IMR-90 (cell line): ENCODE data around the gene ADGRG7. TPM values are rescaled to one million over a fixed set of nuclear protein-coding genes. Genes with fewer than 3 reads are reported as not detected.

Experiments used
- ATAC-seq: fragments of 200-7000 bp; cut with Tn5 transposase; 2 replicates; pipeline ENCODE4 v1.9.1; 2020; ENCODE audit warnings: low read depth, mild to moderate bottlenecking, moderate library complexity
- BruUV-seq: library from RNA; stranded (reverse); fragments of 400-500 nt; replicated peaks from 2 replicates; lab custom pipeline; 2021; lab: Mats Ljungman, UMichigan
- CTCF ChIA-PET: fragments of 300-600 bp; formaldehyde crosslinking; extraction: SDS; loops from one replicate; lab custom pipeline; 2021; ENCODE audit warnings: antibody characterized with exemption; lab: Yijun Ruan, JAX
- POLR2A ChIA-PET: fragments of 300-600 bp; sonication (Branson Sonifier 250); formaldehyde crosslinking; loops from one replicate; lab custom pipeline; 2022; ENCODE audit warnings: antibody characterized with exemption; ENCODE audit not compliant: unreplicated experiment; lab: Charles Lee
- DNase-seq: peaks from one replicate; pipeline ENCODE4 v3.0.0; 2013
- H2AFZ ChIP-seq: replicated peaks from 2 replicates; pipeline ENCODE3; 2013; ENCODE audit warnings: low read length, mild to moderate bottlenecking; ENCODE audit not compliant: poor library complexity
- H2AK5ac ChIP-seq: 2 replicates; pipeline ENCODE4 v1.6.1; 2013; ENCODE audit warnings: low read depth, low read length, inconsistent platforms
- H2AK9ac ChIP-seq: replicated peaks from 2 replicates; pipeline ENCODE3; 2013; ENCODE audit warnings: mild to moderate bottlenecking, low read depth, low read length, moderate library complexity; ENCODE audit not compliant: poor library complexity
- H2BK120ac ChIP-seq: 2 replicates; pipeline ENCODE4 v1.6.1; 2013; ENCODE audit warnings: low read depth, low read length, inconsistent platforms
- H2BK15ac ChIP-seq: 3 replicates; pipeline ENCODE4 v1.6.1; 2013; ENCODE audit warnings: low read depth, low read length, inconsistent platforms
- H2BK20ac ChIP-seq: 2 replicates; pipeline ENCODE4 v1.6.1; 2013; ENCODE audit warnings: low read depth, mild to moderate bottlenecking, inconsistent platforms, low read length, moderate library complexity
- H2BK5ac ChIP-seq: 2 replicates; pipeline ENCODE4 v1.6.1; 2013; ENCODE audit warnings: mild to moderate bottlenecking, low read depth, low read length, inconsistent platforms; ENCODE audit not compliant: poor library complexity, severe bottlenecking
- H3K14ac ChIP-seq: replicated peaks from 2 replicates; pipeline ENCODE4 v1.6.1; 2013; ENCODE audit warnings: low read depth, low read length, inconsistent platforms
- H3K18ac ChIP-seq: 2 replicates; pipeline ENCODE4 v1.6.1; 2013; ENCODE audit warnings: low read depth, low read length, control low read depth
- H3K23ac ChIP-seq: 2 replicates; pipeline ENCODE4 v1.6.1; 2013; ENCODE audit warnings: low read depth, low read length, inconsistent platforms
- H3K27ac ChIP-seq: 2 replicates; pipeline ENCODE4 v1.5.1; 2013; ENCODE audit warnings: mild to moderate bottlenecking, control low read depth, low read length; ENCODE audit not compliant: insufficient read depth
- H3K27me3 ChIP-seq: 2 replicates; pipeline ENCODE4 v1.6.1; 2013; ENCODE audit warnings: low read length; ENCODE audit not compliant: control insufficient read depth, insufficient read depth
- H3K36me3 ChIP-seq: 2 replicates; pipeline ENCODE4 v1.6.1; 2013; ENCODE audit warnings: low read length, mixed read lengths; ENCODE audit not compliant: control insufficient read depth, insufficient read depth
- H3K4ac ChIP-seq: 2 replicates; pipeline ENCODE4 v1.6.1; 2013; ENCODE audit warnings: low read depth, low read length, inconsistent platforms
- H3K4me1 ChIP-seq: 2 replicates; pipeline ENCODE4 v1.6.1; 2013; ENCODE audit warnings: low read length, mixed read lengths; ENCODE audit not compliant: control insufficient read depth, insufficient read depth
- H3K4me2 ChIP-seq: 2 replicates; pipeline ENCODE4 v1.6.1; 2013; ENCODE audit warnings: low read depth, mild to moderate bottlenecking, control low read depth, low read length, moderate library complexity
- H3K4me3 ChIP-seq: 2 replicates; pipeline ENCODE4 v1.5.1; 2013; ENCODE audit warnings: low read depth, mild to moderate bottlenecking, control low read depth, low read length, moderate library complexity; ENCODE audit not compliant: insufficient read depth
- H3K56ac ChIP-seq: 2 replicates; pipeline ENCODE4 v1.6.1; 2013; ENCODE audit warnings: low read length, inconsistent platforms; ENCODE audit not compliant: insufficient read depth; ENCODE audit errors: extremely low read depth
- H3K79me1 ChIP-seq, 2 experiments: 2 replicates each; pipeline ENCODE4 v1.6.1; 2013; ENCODE audit warnings: low read length in 2 of 2, inconsistent platforms in 1 of 2, low read depth in 1 of 2
- H3K9ac ChIP-seq: 2 replicates; pipeline ENCODE4 v1.6.1; 2013; ENCODE audit warnings: low read depth, low read length, control low read depth
- H3K9me1 ChIP-seq: 2 replicates; pipeline ENCODE4 v1.6.1; 2013; ENCODE audit warnings: low read length, inconsistent platforms; ENCODE audit not compliant: insufficient read depth
- H3K9me3 ChIP-seq: 2 replicates; pipeline ENCODE4 v1.6.1; 2013; ENCODE audit warnings: low read length; ENCODE audit not compliant: control insufficient read depth, insufficient read depth
- H4K20me1 ChIP-seq: 2 replicates; pipeline ENCODE4 v1.6.1; 2013; ENCODE audit warnings: low read length, inconsistent platforms; ENCODE audit not compliant: insufficient read depth
- H4K5ac ChIP-seq: 2 replicates; pipeline ENCODE4 v1.6.1; 2013; ENCODE audit warnings: mild to moderate bottlenecking, low read depth, low read length, control low read depth
- H4K8ac ChIP-seq, 2 experiments: 2 replicates each; pipeline ENCODE4 v1.6.1; 2013; ENCODE audit warnings: low read depth in 2 of 2, low read length in 2 of 2, control low read depth in 1 of 2, inconsistent platforms in 1 of 2
- H4K91ac ChIP-seq: 2 replicates; pipeline ENCODE4 v1.6.1; 2013; ENCODE audit warnings: low read depth, low read length, inconsistent platforms; ENCODE audit not compliant: insufficient read depth
- CEBPB ChIP-seq: IDR thresholded peaks from 2 replicates; pipeline ENCODE4 v1.6.1; 2012; ENCODE audit warnings: low read depth, low read length, improper control_type of control experiment
- CHD1 ChIP-seq: IDR thresholded peaks from 2 replicates; pipeline ENCODE4 v1.6.1; 2012; ENCODE audit warnings: low read depth, low read length, improper control_type of control experiment
- CTCF ChIP-seq: conservative IDR thresholded peaks from 2 replicates; pipeline ENCODE4 v1.5.1; 2012; ENCODE audit warnings: mild to moderate bottlenecking, low read depth, low read length, improper control_type of control experiment
- ELK1 ChIP-seq: fragments of 150-350 bp; IDR thresholded peaks from 2 replicates; pipeline ENCODE4 v1.6.1; 2016; ENCODE audit warnings: low read depth, mild to moderate bottlenecking, low read length, moderate library complexity, borderline replicate concordance
- FOS ChIP-seq: fragments of 150-350 bp; IDR thresholded peaks from 2 replicates; pipeline ENCODE4 v1.6.1; 2016; ENCODE audit warnings: low read depth, low read length
- MAFK ChIP-seq: IDR thresholded peaks from 2 replicates; pipeline ENCODE4 v1.6.1; 2012; ENCODE audit warnings: low read depth, low read length, improper control_type of control experiment
- MXI1 ChIP-seq: IDR thresholded peaks from 2 replicates; pipeline ENCODE4 v1.6.1; 2012; ENCODE audit warnings: low read depth, mild to moderate bottlenecking, low read length, moderate library complexity, borderline replicate concordance
- POLR2A ChIP-seq: IDR thresholded peaks from 2 replicates; pipeline ENCODE4 v1.6.1; 2012; ENCODE audit warnings: mild to moderate bottlenecking, low read depth, low read length
- RAD21 ChIP-seq: IDR thresholded peaks from 2 replicates; pipeline ENCODE4 v1.6.1; 2012; ENCODE audit warnings: low read length, improper control_type of control experiment
- RFX5 ChIP-seq: IDR thresholded peaks from 2 replicates; pipeline ENCODE4 v1.8.0; 2012; ENCODE audit warnings: low read depth, mild to moderate bottlenecking, low read length, moderate library complexity
- SMC3 ChIP-seq: fragments of 150-350 bp; IDR thresholded peaks from 2 replicates; pipeline ENCODE4 v1.6.1; 2016; ENCODE audit warnings: low read depth, mild to moderate bottlenecking, antibody characterized with exemption, low read length, moderate library complexity
- WGBS, 2 experiments: methylation state at CpG; one replicate each; pipeline versions ENCODE4 v1.1.5 to v1.1.7; 2013; ENCODE audit warnings: missing lambda C conversion rate in 2 of 2; ENCODE audit not compliant: insufficient read length in 1 of 2; ENCODE audit errors: extremely low coverage in 2 of 2; 5-methylcytosine and 5-hydroxymethylcytosine counted together
- dilution Hi-C: fragments of 300-500 bp; cut with HindIII; formaldehyde crosslinking; loops from one replicate; pipeline ENCODE4 v1.14.3; 2018; ENCODE audit warnings: low sequenced_read_pairs; ENCODE audit not compliant: unreplicated experiment
- in situ Hi-C: fragments of 300-500 bp; cut with MboI; formaldehyde crosslinking; loops from 3 replicates; pipeline ENCODE4 v1.14.3; 2019; ENCODE audit warnings: low sequenced_read_pairs, inconsistent platforms, mixed read lengths
- intact Hi-C: fragments of 100-400 bp; cut with micrococcal nuclease; formaldehyde crosslinking; loops from 2 replicates; pipeline ENCODE4 v1.10.0; 2022
- polyA plus RNA-seq, 3 experiments: library from polyadenylated mRNA; depleted of rRNA; stranded (reverse); fragments of >200 nt; gene quantifications; 2 replicates each; pipeline ENCODE4 v1.2.3, GENCODE V29; 2012; ENCODE audit warnings: low replicate concordance in 1 of 3
- total RNA-seq: library from RNA; depleted of rRNA; stranded (reverse); fragments of >200 nt; gene quantifications from 2 replicates; pipeline ENCODE4 v1.2.3, GENCODE V29; 2012

ADGRG7 gene
- total and polyA plus RNA-seq, 2 of the 4 experiments (the other 2 are of a cell fraction) = not detected

GRCh38 chr3:100575704-100576103, 33.7 kb upstream of the ADGRG7 start:
- H4K5ac ChIP-seq = no peak overlapping the region
- no peaks in the 10 kb centered on the region for H3K9me1 ChIP-seq
- TF ChIP-seq POLR2A (no peak), MAFK (no peak), RFX5 (no peak), FOS (no peak), RAD21 (no peak), MXI1 (no peak), CTCF (no peak), ELK1 (no peak), CHD1 (no peak), SMC3 (no peak), CEBPB (no peak)
- ChIA-PET CTCF (no interaction called here), POLR2A (no interaction called here)
- H3K4me1 ChIP-seq = no peaks in the 10 kb centered on the region
- H3K79me1 ChIP-seq = no peaks in the 10 kb centered on the region
- no peak overlapping the region for H3K9ac ChIP-seq
- H3K56ac ChIP-seq = no peak overlapping the region
- no peak overlapping the region for H4K8ac ChIP-seq
- H3K23ac ChIP-seq = no peak overlapping the region
- no peak overlapping the region for H2AFZ ChIP-seq
- H3K27me3 ChIP-seq = no peaks in the 10 kb centered on the region
- H3K4ac ChIP-seq = no peak overlapping the region
- H3K9me3 ChIP-seq = no peaks in the 10 kb centered on the region
- no peak overlapping the region for H3K4me2 ChIP-seq
- H2AK5ac ChIP-seq = no peak overlapping the region
- H4K91ac ChIP-seq = no peak overlapping the region
- no peak overlapping the region for H3K4me3 ChIP-seq
- no peak overlapping the region for H2BK5ac ChIP-seq
- no peak overlapping the region for H3K18ac ChIP-seq
- H4K20me1 ChIP-seq = no peaks in the 10 kb centered on the region
- H2BK15ac ChIP-seq = no peak overlapping the region
- ATAC-seq = no peak
- WGBS, 2 experiments = no CpG with 5 or more reads among the region's 6 CpGs
- BruUV-seq = no TSS peak
- no peak overlapping the region for H2BK120ac ChIP-seq
- in situ Hi-C loops = no loop called here
- no peak overlapping the region for H3K14ac ChIP-seq
- dilution Hi-C loops = no loop called here
- DNase-seq = no peak
- no peak overlapping the region for H3K27ac ChIP-seq
- H2AK9ac ChIP-seq = no peak overlapping the region
- intact Hi-C loops = no loop called here
- no peak overlapping the region for H2BK20ac ChIP-seq
- H3K36me3 ChIP-seq = peaks cover 2% of the 10 kb centered on the region; the same call in 1 of the 2 replicates
